NT2/D1 (cell line): Measurements from ENCODE around the gene SELENOM.
"Not testable (repeated sequence)": the region's sequence is repeated elsewhere in the genome, so short reads cannot be mapped to it uniquely, and the experiment has no call there.

Experiments used
- SUZ12 ChIP-seq: IDR thresholded peaks from 2 replicates; pipeline ENCODE4 v1.6.1; 2011; ENCODE audit not compliant: insufficient read length, insufficient read depth; ENCODE audit errors: extremely low read depth
- YY1 ChIP-seq: IDR thresholded peaks from 2 replicates; pipeline ENCODE4 v1.6.1; 2011; ENCODE audit not compliant: insufficient read length, insufficient read depth
- ZNF274 ChIP-seq: IDR thresholded peaks from 2 replicates; pipeline ENCODE4 v1.6.1; 2011; ENCODE audit warnings: mild to moderate bottlenecking, low read depth, low read length

GRCh38 chr22:31073545-31074145, 33.7 kb downstream of the SELENOM start:
- not testable (repeated sequence) for TF ChIP-seq YY1, ZNF274, SUZ12
